CD4-positive, alpha-beta T cell treated with Interferon alpha-2 for 1 hour (primary cell): Measurements from ENCODE around the gene EDEM1.
"Not testable (repeated sequence)": the region's sequence is repeated elsewhere in the genome, so short reads cannot be mapped to it uniquely, and the experiment has no call there.

ENCODE experiments used
- DNase-seq, 2 donors: peaks; one replicate each; pipeline ENCODE4 v3.0.0-alpha.2; 2020 to 2022

Gene EDEM1

GRCh38 chr3:5179036-5179435 is 8.5 kb upstream of the EDEM1 start:
- not testable (repeated sequence) for DNase-seq

- peak in 1 of 2 donors; percentile 33 for DNase-seq
Observed at GRCh38 chr3:5181469-5182141, 5.9 kb upstream of the EDEM1 start.

GRCh38 chr3:5183714-5184113 is 3.8 kb upstream of the EDEM1 start:
- DNase-seq, result not testable (repeated sequence)

- no peak for DNase-seq
Observed at GRCh38 chr3:5184499-5184898, 3.0 kb upstream of the EDEM1 start.

GRCh38 chr3:5185093-5185673 is 2.3 kb upstream of the EDEM1 start:
- no peak for DNase-seq

- peak in 1 of 2 donors; percentile 51 for DNase-seq
Observed at GRCh38 chr3:5186089-5186857, 1.2 kb upstream of the EDEM1 start.

DNA sequence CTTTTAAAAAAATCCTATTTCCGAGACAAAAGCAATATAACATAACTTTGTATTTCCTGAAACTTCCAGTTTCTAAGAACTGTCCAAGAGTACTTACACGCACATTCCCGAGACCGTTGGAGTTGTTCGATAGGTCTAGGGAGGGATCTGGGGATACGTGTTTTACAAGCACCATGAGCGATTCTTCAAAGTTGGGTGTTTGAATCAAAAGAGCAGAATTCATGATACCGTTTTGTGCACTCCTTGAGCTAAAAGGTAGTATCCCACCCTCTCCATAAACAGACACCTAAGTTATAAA is 700 bp upstream of the EDEM1 start:
- DNase-seq, result no peak

GRCh38 chr3:5187920-5188418 is 462 bp downstream of the EDEM1 start:
- DNase-seq, result peak; percentile 32 to 58

GRCh38 chr3:5188419-5189221 is 1.1 kb downstream of the EDEM1 start:
- peak; percentile 68 to 72 for DNase-seq

DNA sequence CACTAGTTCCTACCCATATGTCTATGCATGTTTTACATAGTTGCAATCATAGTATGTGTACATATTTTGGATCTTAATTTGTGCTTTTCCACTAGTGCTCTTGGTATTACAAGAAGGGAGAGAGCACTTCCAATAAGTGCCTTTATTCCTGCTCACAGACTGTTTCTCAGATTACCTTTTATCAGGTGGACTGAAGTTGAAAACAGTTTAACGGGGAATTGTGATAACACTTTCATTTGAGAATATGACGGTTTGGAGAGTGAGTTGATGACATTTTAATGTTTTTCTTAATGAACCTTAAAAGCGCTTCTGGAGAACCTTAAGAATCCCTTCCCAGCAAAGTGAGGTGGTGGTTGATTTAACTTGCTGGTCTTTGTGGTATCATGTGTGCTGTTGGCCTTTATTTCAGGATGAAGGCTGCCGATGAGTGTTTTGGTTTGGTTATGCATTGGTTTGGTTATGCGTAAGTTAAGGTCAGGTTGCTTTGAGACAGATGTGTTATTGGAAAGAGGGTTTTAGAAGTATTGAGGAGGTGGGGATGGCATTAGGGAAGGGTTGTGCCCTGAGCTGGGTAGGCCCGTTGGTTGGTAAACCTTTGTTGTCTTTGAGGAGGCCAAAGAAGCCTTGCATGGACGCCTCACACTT is 2.8 kb downstream of the EDEM1 start:
- DNase-seq, result peak in 1 of 2 donors; percentile 50

DNA sequence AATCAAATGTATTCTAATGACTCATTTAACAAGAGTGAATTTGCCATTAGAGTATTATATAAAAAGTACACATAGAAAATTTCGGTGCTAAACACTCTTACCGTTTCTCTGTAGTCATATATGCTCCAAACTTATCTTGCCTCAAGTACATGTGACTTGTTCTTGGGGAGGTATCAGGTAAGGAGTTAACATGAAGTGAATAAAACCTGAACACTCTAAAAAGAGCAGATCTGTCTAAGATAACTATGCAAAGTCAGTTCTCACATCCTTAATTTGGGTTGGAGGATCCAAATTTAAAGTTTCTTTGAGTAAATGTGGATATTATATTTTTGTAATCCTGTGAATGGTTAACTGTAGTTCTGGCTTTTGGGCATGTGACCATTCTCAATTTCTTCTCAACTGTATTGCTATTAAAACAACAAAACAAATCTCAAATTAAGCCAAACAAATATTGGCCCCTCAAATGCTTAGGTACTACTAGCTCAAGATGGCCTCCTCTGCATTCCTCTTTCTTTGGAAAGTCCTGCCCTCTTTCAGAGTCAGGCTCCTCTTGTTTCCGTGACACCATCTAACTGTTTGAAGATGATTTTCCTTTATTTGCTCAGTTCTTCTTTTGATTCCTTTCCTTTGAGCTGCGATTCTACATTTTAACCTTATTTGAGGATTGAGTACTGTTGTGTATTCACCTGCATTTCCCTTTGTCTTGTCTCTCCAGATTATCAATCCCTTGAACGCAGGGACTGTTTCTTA is 4.2 kb downstream of the EDEM1 start:
- DNase-seq, result peak in 1 of 2 donors; percentile 24

DNA sequence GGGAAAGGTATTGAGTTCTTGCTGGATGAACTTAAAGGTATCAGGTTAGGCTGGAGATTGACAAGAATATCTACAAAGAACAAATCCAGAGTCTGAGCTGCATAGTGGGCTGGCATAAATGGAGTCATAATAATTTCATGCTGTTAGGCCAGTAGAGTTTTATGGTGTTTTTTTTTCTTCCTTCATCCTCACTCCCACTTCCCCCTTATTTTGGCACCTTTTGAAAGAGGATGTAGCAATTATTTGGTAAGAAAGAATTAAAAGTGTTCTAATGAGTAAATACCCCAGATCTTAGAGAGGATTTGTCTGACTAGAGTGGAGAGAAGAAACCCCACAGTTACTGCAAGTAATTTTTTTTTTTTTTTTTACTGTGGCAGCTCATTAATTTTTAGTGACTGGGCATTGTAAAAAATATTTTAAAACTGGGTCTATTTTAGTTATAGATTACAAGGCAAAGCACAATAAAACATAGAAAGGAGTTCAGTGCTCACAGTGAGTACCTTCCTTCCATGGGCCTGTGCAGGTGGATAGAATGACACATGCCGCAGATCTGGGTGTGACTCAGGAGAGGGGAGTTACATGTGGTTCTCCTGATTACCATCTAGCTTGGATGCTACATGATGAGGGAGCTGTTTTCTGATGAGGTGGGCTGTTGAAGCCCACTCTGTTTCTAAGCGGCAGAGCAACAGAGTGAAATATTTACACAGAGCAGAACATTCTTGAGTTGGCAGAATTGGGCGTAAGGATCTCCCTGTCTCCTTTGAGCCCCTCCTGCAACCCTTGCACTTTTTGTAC is 5.3 kb downstream of the EDEM1 start:
- no peak for DNase-seq

DNA sequence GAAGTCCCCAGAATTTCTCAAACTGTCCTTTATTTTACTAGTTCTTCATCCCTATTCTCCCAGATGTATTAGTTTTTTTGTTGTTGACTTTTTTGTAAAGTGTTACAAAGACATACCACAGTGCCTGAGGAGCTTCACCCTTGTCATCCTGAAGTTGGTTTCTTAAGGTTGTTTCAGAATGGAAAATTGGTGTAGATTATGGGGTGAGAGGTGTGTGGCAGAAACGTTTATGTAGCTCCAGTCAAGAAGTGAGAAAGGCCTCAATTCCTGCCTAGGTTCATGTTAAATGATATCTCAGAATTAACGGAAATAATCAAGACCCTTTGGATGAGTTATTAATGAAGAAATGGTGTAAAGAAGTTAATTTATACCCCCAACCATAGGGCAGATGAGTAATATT is 6.8 kb downstream of the EDEM1 start:
- DNase-seq, result no peak

- peak; percentile 38 to 64 for DNase-seq
Observed at GRCh38 chr3:5194801-5195509, 7.4 kb downstream of the EDEM1 start.

- peak; percentile 47 to 54 for DNase-seq
Observed at GRCh38 chr3:5195605-5196004, 8.1 kb downstream of the EDEM1 start.

DNA sequence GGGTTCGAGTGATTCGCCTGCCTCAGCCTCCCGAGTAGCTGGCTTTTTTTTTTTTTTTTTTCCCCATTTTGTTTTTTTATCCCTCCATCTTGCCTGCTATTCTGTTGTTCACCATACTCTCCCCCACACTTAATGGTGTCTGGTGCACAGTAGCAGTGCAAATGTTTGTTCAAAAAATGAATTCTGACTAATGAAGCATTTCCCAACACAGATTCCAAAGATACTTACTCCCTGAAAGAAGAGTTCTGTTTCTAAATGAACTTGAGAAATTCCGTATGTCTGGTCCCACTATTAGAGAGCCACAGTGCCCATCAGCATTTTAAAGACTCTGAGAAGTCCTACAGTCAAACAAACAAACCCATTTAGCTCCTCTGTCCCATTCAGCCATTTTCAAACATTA is 9.5 kb downstream of the EDEM1 start:
- no peak for DNase-seq

DNA sequence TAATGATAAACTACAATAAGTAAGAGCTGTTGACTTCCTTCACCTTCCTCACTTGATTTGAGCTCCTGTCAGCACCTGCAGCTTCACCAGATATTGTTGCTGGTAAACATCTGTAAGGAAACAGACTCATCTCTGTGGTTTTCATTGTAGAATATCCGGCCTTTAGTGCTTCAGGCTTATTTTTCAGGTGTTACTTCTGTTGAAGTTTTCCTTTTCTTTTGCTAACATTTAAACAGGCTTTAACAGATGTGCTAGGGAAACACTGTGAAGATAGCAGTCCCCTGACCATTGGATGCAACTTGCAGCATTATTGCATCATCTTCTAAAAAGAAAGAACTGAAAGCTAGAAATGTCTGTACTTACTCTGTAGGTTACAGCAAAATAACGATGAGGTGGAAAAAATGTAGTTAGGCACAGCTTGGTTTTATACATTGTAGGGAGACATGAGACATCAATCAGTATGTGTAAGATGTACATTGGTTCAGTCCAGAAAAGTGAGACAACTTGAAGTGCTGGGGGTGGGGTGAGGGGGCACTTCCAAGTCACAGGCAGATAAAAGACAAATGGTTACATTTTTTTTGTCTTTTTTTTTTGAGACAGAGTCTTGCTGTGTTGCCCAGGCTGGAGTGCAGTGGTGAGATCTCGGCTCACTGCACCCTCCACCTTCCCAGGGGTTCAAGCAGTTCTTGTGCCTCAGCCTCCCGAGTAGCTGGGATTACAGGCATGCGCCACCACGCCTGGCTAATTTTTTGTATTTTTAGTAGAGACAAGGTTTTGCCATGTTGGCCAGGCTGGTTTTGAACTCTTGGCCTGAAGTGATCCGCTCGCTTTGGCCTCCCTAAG is 10.2 kb downstream of the EDEM1 start:
- peak; percentile 47 to 68 for DNase-seq

DNA sequence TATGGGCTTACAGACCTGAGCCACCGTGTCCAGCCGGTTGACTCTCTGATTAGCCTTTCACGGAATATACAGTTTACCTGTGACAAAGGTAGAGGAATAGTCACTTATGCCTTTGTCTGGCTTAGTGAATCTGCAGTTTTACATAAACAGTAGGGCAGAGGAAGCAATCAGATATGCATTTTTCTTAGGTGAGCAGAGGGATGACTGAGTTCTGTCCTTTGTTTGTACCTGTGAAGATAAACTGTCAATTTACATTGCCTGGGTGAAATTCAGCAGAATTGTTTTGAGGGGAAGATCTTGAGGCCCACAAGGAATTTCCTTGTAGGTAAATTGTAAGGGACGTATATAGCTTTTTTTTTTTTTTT is 10.8 kb downstream of the EDEM1 start:
- DNase-seq, result no peak

DNA sequence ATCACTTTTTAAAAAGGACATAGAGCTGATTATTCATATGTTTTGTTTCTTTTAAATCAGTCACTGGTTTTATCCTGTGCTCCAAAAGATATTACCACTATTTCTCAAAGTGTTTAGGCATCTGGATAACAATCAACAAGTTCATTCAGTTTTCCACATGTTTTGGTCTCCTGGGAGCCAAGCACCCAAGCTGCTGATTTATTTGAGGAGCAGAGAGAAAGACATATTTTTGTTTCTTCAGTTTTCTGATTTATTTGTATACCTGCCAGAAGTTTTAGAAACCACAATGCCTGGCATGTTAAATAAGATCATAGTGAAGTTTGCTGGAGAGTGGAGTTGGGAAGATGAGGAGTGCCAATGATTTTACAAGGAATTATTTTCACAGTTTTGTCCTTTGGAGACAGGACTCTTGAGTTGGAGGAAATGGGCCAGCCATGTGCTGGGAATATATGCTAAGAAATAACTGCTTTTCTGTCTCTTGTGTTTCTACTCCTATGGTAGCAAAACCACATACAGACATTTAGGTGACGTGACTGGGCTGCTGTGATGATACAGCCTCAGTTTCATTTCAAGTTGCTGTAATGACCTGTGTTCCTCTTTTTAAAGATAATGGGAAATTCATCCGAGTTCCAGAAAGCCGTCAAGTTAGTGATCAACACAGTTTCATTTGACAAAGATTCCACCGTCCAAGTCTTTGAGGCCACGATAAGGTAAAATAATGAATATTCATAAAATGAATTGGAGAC is 11.7 kb downstream of the EDEM1 start:
- DNase-seq, result peak; percentile 54 to 72
